Ovary (tissue), 1 donor: ENCODE results near the gene PDZRN3.

Experiments used
- EP300 ChIP-seq: sonication (generic); formaldehyde crosslinking; IDR thresholded peaks from one replicate; pipeline ENCODE4 v1.6.1; 2017; ENCODE audit warnings: antibody characterized with exemption
- POLR2A ChIP-seq: fragments of 450-650 bp; IDR thresholded peaks from one replicate; pipeline ENCODE4 v1.6.1; 2017; ENCODE audit warnings: antibody characterized with exemption, mild to moderate bottlenecking, moderate library complexity

DNA sequence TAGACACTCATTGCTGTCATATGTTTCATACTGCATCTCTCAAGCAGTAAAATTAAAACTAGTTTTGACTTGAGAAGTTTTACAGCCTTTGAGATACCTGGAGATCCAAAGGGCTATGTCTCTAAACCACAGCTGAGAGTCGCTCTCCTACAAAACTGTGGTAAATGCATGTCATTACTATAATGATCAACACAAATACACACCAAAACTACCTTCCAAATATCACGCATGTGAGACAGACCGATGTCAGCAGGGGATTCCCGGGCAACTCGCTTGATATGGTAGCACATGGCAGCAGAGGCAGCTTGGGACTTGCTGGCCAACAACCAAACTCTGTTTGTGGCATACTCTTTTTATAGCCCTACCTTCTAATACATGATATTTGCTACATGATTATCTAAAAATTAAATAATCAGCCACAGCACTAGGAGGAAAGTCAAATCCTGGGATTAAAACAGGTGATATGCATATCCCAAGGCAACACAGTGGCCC lies 56.3 kb downstream of the PDZRN3 start:
- no peak for TF ChIP-seq POLR2A
- no peak for TF ChIP-seq EP300
